DOHH2 (cell line): ENCODE measurements around the gene P4HB.

Experiments
- EZH2phosphoT487 ChIP-seq: fragments of 200-600 bp; sonication (generic); IDR thresholded peaks from 2 replicates; pipeline ENCODE4 v1.6.1; 2017; ENCODE audit warnings: borderline replicate concordance, mild to moderate bottlenecking, antibody characterized with exemption, low read length, moderate library complexity, mixed read lengths
- TF ChIP-seq, protein P1 (sequence below): fragments of 200-600 bp; sonication (generic); IDR thresholded peaks from one replicate; pipeline ENCODE4 v1.5.1; 2014; ENCODE audit warnings: antibody characterized with exemption, mild to moderate bottlenecking, low read depth, low read length; ENCODE audit not compliant: poor library complexity, severe bottlenecking

- TF ChIP-seq, protein P1, sequence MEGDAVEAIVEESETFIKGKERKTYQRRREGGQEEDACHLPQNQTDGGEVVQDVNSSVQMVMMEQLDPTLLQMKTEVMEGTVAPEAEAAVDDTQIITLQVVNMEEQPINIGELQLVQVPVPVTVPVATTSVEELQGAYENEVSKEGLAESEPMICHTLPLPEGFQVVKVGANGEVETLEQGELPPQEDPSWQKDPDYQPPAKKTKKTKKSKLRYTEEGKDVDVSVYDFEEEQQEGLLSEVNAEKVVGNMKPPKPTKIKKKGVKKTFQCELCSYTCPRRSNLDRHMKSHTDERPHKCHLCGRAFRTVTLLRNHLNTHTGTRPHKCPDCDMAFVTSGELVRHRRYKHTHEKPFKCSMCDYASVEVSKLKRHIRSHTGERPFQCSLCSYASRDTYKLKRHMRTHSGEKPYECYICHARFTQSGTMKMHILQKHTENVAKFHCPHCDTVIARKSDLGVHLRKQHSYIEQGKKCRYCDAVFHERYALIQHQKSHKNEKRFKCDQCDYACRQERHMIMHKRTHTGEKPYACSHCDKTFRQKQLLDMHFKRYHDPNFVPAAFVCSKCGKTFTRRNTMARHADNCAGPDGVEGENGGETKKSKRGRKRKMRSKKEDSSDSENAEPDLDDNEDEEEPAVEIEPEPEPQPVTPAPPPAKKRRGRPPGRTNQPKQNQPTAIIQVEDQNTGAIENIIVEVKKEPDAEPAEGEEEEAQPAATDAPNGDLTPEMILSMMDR = no peak
- TF ChIP-seq EZH2phosphoT487 = no peak
These were observed 59.0 kb downstream of the P4HB start for GRCh38 chr17:81801327-81801726.
